Left colon (tissue), 2 donors: ENCODE measurements around the gene TMEM131L. TPM values are rescaled to one million over a fixed set of nuclear protein-coding genes. Genes with fewer than 3 reads are reported as not detected.
A peak's percentile ranks its signal among the peaks of the same experiment; 100 is the strongest.
"Not testable (repeated sequence)": the region's sequence is repeated elsewhere in the genome, so short reads cannot be mapped to it uniquely, and the experiment has no call there.

Source experiments
- ATAC-seq: fragments of 200-7000 bp; cut with Tn5 transposase; one replicate; pipeline ENCODE4 v1.9.1; 2020; ENCODE audit warnings: mild to moderate bottlenecking, moderate library complexity
- DNase-seq, 2 donors: peaks; one replicate each; pipeline ENCODE4 v3.0.0-alpha.2; 2020
- intact Hi-C, 2 donors: fragments of 100-400 bp; cut with DNase I in 1 of 2; cut with micrococcal nuclease in 1 of 2; formaldehyde crosslinking; loops; one replicate each; pipeline versions ENCODE4 v1.11.2 to v1.14.0; 2022; cut with DNase I, micrococcal nuclease
- total RNA-seq, 2 donors: library from RNA; stranded (reverse); fragmentation: NEBNext Ultra II Directional; extraction: Animal tissue kit (Norgen Biotek cat#: 25700); gene quantifications; one replicate each; pipeline ENCODE4 v1.2.1, GENCODE V29; 2021
- donor health status: DM: no; HTN: no; CAD: no.
- donor health status: DM: yes; HTN: yes; CAD: no.

The TMEM131L gene
- total RNA-seq, 2 donors from 2014 or later, result 3.6 to 8.0 TPM

DNA sequence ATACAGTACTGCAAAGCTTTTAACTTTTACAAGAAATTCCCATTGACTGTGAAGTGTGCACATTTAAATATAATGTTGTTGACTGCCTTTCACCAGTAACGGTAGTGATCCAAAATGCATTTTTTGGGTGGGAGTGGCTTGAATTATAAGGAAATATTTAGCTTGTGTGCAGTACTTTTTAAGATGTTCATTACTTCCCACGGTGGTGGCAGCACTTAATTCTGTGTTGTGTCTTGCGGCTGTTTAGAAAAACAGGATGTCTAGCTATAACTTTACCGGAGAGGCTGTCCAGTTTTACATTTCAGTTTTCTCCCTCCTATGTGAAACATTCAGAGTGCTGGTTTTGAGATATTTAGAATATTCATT, 1.7 kb downstream of the TMEM131L start:
- ATAC-seq (no peak), DNase-seq (no peak)
- intact Hi-C loops, result no loop called here

DNA sequence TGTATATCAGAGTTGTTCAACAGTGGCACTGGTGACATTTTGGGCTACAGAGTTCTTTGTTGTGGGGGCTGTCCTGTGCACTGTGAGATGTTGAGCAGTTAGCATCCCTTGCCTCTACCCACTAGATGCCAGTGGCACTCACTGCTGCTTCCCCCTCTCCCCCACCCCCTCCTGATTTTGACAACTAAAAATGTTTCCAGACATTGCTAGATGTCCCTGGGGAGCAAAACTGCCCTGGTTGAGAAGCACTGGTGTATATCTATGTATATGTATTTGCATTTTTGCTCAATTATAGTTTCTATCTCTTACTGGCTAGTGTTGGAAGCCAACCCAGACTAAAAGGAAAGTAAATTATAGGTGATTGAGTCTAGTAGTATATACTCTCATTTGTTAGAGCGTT, 2.4 kb downstream of the TMEM131L start:
- intact Hi-C loops, result no loop called here
- ATAC-seq, result no peak
- DNase-seq, result no peak

DNA sequence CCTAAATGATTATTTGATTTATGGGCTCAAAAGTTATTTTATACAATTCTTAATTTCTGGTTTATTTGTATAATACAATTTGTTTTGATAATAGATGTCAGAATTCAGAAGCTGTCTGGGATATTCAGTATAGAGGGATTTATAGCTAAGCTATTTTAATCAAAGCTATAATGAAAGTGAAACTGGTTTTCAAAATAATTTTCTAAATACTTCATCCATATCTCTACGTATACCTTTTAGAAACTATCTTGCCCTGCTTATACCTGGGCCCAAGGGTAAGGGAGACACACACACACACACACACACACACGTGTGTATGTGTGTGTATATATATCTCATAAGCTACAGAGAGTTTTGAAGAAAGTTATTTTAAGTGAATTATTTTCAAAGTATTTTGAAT, 2.9 kb downstream of the TMEM131L start:
- ATAC-seq (no peak), DNase-seq (no peak)
- intact Hi-C loops, result no loop called here

DNA sequence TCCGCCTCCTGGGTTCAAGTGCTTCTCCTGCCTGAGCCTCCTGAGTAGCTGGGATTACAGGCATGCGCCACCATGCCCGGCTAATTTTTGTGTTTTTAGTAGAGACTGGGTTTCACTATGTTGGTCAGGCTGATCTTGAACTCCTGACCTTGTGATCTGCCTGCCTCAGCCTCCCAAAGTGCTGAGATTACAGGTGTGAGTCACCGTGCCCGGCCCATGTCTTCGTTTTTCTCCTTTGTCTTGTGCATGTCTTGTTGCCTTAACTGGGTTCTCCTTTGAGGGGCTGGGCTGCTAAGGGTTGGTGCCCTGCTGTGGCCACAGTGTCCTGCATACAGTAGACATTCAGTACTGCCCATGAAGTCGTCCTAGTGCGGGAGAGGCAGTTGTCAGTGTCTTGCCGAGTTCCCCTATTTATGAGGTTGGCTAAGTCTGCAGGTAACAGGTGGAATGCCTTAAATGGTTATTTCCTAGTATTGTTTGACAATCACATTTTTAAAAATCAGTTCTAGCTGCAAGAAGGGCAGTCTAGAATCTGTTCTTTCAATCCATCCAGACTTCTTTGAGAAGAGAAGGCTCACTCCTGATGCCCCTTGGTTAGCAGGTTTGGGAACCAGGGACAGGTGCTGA, 5.0 kb downstream of the TMEM131L start:
- ATAC-seq, DNase-seq, intact Hi-C loops: not testable (repeated sequence)

DNA sequence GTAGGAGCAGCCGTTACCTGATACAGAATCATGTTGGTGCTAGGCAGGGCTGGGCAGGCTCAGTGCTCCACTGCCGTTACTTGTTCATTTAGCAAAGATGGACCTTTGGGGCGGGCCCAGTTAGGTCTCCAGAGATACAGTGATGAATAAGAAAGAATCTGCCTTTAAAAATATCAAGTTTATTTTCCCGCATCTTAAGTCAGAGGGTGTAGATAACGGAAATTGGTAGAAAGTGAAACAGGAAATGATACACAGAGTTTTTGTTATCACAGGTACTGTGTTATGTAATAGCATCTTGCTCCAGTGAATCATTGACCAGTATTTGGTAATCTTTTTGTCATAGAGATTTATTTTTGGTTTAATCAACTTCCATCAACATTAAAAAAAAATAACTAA, 5.5 kb downstream of the TMEM131L start:
- DNase-seq (no peak), ATAC-seq (no peak)
- intact Hi-C loops, result no loop called here

DNA sequence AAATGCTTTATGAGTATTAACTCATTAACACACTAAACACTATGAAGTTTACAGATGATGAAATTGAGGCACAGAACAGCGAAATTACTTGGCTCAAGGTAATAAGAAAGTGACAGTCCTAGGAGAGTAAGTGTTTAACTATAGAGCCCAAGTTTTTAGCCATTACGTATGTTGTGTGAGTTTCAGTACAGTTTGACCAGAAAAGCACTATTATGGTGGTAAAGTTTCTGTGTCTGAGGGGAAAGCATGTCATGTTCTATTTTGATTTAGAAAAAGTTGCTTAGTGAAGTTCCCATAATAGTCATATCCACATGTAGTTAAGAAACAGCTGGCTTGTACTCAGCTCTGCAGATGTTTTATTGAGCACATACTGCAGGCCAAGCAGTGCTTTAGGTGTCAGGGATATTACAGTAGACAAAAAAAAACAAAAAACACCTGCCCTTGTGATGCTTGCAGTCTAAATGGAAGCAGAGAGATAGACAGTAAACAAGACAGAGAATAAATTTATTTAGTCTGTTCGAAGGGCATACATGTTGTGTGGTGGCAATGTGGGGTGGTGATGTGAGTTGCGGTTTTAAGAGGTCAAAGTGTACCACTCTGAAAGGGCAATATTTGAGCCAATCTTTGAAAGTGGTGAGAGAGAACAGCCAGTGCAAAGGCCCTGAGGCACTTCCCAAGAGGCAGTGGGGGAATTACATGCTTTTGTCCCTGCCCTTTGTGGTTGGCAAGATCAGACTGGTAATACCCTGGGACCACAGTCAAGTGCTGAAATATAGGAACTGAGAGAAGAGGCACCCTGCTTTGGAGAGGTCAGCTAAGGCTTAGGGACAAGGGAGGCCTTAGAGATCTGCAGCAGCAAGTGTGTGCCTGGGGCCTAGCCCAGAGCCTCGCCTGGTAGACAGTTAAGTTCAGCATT, 6.2 kb downstream of the TMEM131L start:
- intact Hi-C loops, result no loop called here
- DNase-seq, result no peak
- no peak for ATAC-seq

DNA sequence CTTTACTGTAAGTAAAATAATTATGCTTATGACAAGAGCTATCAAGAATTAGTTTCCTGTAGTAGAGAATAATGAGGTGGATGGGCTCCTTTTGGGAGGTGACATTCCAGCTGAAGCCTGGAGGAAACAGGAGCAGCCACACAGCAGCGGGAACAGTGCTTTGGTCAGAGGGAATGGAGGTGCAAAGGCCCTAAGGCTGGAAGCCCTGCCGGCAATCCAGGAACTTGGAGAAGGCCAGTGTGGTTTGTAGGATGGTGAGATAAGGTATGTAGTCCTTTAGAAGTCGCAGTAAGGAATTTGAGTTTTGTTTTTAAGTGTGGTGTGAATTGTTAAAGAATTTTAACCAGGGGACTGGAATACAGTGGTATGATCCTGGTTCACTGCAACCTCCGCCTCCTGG, 8.1 kb downstream of the TMEM131L start:
- intact Hi-C loops, result no loop called here
- DNase-seq (no peak), ATAC-seq (no peak)

DNA sequence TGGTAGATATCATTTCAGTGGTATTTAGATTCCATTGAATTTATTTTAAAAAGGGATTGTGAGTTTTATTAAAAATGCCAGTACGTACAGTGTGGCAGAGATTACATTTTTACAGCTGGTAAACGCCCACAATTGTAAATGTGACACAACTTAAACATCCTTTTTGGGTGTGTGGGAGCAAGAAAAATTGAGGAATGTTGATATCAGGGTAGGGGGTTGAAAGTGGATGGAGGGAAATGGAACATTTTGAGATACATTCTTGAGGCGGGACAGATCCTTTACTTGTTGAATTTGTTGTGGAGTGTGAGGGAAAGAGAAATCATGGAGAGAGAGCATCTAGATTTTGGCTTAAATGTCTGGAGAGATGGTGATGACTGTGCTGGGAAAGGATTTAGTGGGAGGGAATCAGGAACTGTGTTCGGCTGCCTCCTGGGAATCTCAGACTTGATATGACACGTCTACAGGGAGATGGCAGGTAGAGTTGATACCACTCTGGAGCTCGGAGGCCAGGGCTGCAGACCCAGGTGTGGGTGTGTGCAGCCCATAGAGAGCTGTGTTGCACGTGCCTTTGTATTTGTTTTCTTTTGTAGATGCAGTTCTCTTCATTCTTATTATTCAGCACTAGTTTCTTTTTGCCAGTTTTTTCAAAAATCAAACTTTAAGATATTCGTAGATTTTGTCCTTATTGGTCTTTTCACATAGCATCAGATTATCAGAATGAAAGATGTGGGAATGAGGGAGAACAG, 10.8 kb downstream of the TMEM131L start:
- no peak for ATAC-seq
- intact Hi-C loops, result no loop called here
- no peak for DNase-seq

DNA sequence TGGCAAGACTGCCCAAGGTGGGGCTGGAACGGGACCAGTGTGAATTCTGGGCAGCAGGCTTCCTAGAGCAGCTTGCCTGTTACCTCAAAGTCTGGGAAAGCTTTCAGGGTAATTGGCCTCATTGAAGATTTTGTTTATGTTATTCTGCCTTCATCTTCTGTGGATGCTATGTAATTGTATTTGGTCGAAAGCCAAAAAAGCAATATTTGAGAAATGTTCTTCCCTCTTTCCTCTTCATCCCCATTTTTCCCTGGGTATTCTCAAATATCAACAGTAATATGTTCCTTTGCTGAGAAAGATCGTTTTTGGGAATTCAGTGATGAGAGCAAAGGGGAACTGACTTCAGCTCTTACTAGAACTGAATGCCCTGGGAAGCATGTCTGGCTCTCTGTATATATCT, 12.9 kb downstream of the TMEM131L start:
- ATAC-seq (no peak), DNase-seq (no peak)
- intact Hi-C loops, result no loop called here

DNA sequence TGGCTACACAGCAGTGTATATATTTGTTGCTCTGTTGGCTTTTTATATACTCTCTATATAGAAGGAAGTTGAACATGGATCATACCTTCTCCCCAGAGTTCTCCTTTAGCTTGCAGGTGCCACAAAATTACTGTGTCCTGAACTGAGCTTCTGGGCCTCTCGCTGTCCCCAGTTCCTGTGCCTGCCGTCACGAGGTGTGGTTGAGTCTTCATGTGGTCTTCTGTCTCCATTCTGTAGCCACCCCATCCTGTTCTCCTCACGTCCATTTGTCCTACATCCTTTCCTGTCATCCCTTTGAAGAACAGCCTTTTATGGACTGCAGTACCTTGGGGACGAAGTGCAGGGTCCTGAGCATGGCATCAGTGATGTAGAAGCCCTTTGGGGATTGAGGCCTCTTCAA, 14.5 kb downstream of the TMEM131L start:
- ATAC-seq (no peak), DNase-seq (no peak)
- intact Hi-C loops, result no loop called here

DNA sequence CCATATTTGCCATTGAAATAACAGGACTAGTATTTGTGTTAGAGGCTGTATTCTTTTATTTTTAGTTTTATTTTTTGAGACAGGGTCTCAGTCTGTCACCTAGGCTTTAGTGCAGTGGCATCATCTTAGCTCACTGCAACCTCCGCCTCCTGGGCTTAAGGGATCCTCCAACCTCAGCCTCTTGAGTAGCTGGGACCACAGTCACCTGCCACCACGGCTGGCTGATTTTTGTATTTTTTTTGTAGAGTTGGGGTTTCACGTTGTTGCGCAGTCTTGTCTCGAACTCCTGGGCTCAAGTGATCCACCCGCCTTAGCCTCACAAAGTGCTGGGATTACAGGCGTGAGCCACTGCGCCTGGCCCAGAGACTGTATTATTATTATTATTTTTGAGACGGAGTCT, 15.3 kb downstream of the TMEM131L start:
- ATAC-seq (no peak), DNase-seq (no peak)
- intact Hi-C loops, result no loop called here

DNA sequence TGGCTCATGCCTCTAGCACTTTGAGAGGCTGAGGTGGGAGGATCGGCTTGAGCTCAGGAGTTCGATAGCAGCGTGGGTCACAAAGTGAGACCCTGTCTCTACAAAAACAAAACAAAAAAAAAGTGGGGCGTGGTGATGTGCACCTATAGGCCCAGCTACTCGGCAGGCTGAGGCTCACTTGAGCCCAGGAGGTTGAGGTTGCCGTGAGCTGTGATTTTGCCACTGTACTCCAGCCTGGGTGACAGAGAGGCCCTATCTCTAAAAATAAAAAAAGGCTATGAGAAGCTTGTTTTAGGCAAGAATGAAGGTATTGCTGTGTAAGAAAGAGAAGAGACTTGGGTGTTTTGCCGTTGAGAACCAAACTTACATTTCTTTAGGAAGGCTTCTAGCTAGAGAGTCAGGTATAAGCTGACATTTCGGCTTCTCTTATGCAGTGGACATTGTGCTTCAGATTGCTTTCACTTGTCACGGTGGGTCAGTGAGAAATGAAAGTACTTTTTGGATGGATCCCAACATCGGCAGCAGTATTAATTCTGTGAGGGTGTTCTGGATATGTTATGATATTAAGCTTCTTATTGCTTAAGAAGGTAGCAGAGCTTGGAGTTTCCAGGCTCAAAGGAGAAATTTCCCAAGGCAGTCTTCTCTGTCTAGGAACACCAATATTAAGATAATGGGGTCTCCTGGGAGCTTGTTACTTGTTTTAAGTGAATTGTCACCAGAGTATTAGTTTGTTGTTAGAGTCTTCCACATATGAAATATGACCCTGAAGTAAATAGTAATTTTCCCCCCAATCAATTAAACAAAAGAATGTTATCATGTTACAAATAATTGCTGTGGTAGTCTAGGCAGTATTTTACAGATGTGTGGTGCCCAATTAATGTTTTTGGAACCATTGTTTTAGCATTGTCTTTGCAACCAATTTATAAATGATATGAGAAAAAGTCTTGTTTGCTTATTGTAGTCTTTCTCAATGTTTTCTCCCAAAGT, 17.6 kb downstream of the TMEM131L start:
- no peak for DNase-seq
- no peak for ATAC-seq
- intact Hi-C loops, result no loop called here

DNA sequence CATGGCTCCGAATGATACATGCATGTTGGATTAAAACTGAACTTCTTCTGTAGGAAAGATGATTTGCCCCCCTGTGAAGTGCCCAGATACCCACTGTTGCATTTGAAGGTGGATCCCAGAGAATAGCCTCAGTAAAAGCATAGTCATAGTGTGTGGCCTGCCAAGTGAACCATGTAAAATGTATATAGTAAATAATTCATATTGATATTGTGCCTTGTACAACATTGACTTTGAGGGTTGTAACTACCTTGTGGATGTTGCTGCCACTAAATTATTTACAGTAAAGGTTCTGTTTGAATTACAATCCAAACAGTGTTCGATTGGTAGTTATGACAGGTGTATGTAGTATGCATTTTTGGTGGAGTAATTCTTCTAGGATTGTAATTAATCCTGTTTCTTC, 19.2 kb downstream of the TMEM131L start:
- intact Hi-C loops, result no loop called here
- peak; percentile 67 for ATAC-seq
- DNase-seq, result no peak

DNA sequence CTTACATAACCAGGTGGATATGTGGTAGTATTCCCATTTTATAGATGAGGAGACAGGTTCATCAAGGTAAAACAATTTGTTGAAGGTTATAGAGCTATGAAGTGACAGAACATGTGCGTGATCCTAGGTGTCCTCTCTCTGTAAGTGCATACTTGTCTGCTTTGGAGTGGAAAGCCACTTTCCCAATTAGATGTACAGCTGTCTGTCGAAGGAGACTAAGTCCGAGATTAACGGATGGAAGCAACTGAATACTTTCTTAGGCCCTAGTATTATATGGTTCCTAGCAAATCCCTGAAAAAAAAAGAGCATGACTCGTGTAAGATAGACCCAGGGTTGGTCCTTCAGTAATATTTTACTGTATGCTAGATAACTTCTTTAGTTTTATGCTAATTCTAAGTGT, 19.7 kb downstream of the TMEM131L start:
- no peak for ATAC-seq
- intact Hi-C loops, result no loop called here
- no peak for DNase-seq

DNA sequence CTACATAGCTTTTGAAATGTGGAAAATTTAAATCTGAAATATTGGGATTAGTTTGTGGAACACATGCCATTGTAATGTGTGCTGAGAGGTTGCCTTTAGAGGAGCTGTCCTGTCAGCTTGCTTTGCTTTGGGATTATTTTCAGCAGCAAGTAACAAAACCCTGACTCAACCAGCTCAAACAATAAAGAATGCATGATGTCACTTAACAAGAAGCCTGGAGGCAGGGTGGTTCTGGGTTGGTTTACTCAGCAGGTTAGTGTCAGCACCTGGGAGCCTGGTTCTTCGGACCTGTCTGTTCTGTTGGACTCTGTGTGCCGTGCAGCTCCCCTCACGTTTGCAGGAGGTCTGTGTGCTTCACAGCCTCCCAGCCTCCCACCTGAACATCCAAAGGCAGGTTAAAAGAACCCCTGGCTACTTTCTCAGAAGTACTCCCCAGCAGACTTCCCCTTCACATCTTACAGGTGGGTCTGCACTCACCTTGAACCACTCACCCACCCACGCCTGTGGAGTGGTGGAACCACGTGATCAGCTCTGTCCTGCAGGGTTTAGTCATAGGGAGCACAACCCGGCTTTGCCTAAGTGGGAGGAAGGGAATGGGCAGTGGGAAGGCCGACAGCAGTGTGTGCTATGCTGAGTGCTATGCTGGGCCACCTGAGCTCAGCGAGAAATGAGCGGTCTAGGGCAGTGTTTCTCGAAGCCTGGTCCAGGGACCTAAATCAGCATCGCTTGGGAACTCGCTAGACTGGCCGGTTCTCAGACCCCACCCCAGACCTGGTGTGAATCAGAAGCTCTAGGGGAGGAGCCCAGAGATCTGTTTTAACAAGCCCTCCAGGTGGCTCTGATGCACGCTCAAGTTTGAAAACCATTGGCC, 20.4 kb downstream of the TMEM131L start:
- intact Hi-C loops, result no loop called here
- peak; percentile 64 for ATAC-seq
- no peak for DNase-seq

DNA sequence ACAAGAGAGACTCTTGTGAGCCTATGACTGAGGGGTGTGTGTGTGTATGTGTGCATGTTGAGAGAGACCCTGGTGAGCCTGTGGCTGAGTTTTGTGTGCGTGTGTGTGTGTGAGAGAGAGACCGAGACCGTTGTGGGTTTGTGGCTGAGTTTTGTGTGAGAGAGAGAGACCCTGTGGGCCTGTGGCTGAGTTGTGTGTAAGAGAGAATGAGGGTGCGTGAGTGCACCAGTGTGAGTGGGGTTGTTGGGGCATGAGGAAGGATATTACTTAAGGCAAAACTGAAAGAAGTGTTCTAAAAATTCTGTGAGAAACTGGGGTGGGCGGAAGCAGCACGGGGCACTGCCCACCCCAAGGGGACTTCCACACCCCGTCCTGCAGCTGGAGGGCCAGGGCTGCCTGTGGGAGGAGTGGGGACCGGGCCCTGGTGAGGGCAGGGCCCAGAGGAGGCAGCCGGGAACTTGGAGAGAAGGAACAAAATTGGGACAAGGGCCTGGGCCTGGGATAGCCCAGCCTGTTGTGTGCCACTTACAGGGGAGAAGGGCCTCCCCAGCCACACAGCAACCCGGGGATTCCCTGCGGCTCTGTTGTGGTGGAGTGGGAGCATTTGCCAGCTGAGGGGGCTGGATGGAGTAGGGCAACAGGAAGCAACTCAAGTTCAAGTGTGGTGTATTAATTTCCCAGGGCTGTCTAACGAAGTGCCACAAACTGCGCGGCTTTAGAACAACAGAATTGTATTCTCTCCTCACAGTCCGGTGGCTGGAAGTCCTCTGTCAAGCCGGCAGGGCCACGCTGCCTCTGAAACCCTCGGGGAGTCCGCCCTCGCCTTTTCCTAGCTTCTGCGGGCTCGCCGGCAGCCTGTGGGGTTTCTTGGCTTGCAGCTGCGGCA, 22.1 kb downstream of the TMEM131L start:
- intact Hi-C loops, result no loop called here
- ATAC-seq (peak; percentile 13), DNase-seq (peak in 1 of 2 donors; percentile 42)
